Lower leg skin (tissue), 3 donors: ENCODE results near the gene PIK3R1.

Source experiments
- POLR2A ChIP-seq, 2 donors: fragments of 450-650 bp; IDR thresholded peaks; one replicate each; pipeline ENCODE4 v1.6.1; 2016 to 2017; ENCODE audit warnings: antibody characterized with exemption in 2 of 2, mild to moderate bottlenecking in 1 of 2, moderate library complexity in 1 of 2
- TF ChIP-seq, protein P1 (sequence below), 3 donors: fragments of 450-650 bp; IDR thresholded peaks; one replicate each; pipeline ENCODE4 v1.5.1; 2016; ENCODE audit warnings: antibody characterized with exemption in 3 of 3, mild to moderate bottlenecking in 3 of 3, moderate library complexity in 2 of 3

DNA sequence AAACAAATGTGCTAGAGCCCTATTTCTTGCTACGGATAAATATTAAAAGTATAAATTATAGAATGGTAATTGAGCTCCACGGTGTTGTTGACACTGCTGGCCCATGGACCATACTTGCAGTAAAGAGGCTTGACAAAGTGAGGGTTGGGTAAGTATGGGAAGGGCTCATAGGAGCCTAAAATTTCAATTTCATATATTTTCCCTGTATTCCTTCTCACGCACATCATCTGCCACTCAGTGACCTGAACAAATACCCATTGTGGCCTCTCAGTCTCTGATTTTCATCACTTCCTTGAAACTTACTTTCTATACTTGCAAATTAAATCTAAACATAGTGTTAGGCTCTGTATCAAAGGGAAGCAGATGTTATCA lies 116.5 kb downstream of the PIK3R1 start:
- TF ChIP-seq, protein P1, sequence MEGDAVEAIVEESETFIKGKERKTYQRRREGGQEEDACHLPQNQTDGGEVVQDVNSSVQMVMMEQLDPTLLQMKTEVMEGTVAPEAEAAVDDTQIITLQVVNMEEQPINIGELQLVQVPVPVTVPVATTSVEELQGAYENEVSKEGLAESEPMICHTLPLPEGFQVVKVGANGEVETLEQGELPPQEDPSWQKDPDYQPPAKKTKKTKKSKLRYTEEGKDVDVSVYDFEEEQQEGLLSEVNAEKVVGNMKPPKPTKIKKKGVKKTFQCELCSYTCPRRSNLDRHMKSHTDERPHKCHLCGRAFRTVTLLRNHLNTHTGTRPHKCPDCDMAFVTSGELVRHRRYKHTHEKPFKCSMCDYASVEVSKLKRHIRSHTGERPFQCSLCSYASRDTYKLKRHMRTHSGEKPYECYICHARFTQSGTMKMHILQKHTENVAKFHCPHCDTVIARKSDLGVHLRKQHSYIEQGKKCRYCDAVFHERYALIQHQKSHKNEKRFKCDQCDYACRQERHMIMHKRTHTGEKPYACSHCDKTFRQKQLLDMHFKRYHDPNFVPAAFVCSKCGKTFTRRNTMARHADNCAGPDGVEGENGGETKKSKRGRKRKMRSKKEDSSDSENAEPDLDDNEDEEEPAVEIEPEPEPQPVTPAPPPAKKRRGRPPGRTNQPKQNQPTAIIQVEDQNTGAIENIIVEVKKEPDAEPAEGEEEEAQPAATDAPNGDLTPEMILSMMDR (IDR thresholded peaks at IDR 0.05): no peak
- no peak for TF ChIP-seq POLR2A (IDR thresholded peaks at IDR 0.05)
